SK-N-SH treated with all-trans-retinoic acid at 6 μM for 48 hours (cell line): ENCODE results near the gene BLM.

Source experiments
- ARNTL ChIP-seq: fragments of 450-650 bp; formaldehyde crosslinking; IDR thresholded peaks from 2 replicates; pipeline ENCODE4 v1.5.0; 2020; ENCODE audit warnings: low read depth, mild to moderate bottlenecking, moderate library complexity, borderline replicate concordance
- CSDC2 ChIP-seq: fragments of 250-450 bp; sonication (Bioruptor Pico); IDR thresholded peaks from 2 replicates; pipeline ENCODE4 v1.5.0; 2020; ENCODE audit warnings: mild to moderate bottlenecking, moderate library complexity
- ISL1 ChIP-seq: fragments of 250-450 bp; sonication (Bioruptor Pico); IDR thresholded peaks from 2 replicates; pipeline ENCODE4 v2.1.2; 2022; ENCODE audit warnings: mild to moderate bottlenecking, moderate library complexity
- RARB ChIP-seq: fragments of 250-450 bp; sonication (Bioruptor Pico); IDR thresholded peaks from 2 replicates; pipeline ENCODE4 v1.8.0; 2021; ENCODE audit warnings: mild to moderate bottlenecking, moderate library complexity
- SNAI2 ChIP-seq: fragments of 250-450 bp; sonication (Bioruptor Pico); IDR thresholded peaks from 2 replicates; pipeline ENCODE4 v1.5.0; 2020; ENCODE audit warnings: mild to moderate bottlenecking, moderate library complexity
- ZFP3 ChIP-seq: fragments of 250-450 bp; sonication (Bioruptor Pico); IDR thresholded peaks from 2 replicates; pipeline ENCODE4 v1.5.0; 2020; ENCODE audit warnings: mild to moderate bottlenecking, moderate library complexity
- ZFP30 ChIP-seq: fragments of 450-650 bp; formaldehyde crosslinking; IDR thresholded peaks from 2 replicates; pipeline ENCODE4 v1.5.0; 2022; ENCODE audit warnings: mild to moderate bottlenecking, moderate library complexity
- ZNF565 ChIP-seq: fragments of 450-650 bp; formaldehyde crosslinking; conservative IDR thresholded peaks from 2 replicates; pipeline ENCODE4 v1.5.0; 2020; ENCODE audit warnings: low read depth, mild to moderate bottlenecking, moderate library complexity
- TF ChIP-seq, protein P1 (sequence below): fragments of 250-450 bp; sonication (Bioruptor Pico); IDR thresholded peaks from 2 replicates; pipeline ENCODE4 v1.5.1; 2021; ENCODE audit warnings: mild to moderate bottlenecking, moderate library complexity
- TF ChIP-seq, protein P2 (sequence below): fragments of 250-450 bp; sonication (Bioruptor Pico); IDR thresholded peaks from 2 replicates; pipeline ENCODE4 v1.5.0; 2020; ENCODE audit warnings: mild to moderate bottlenecking, moderate library complexity
- TF ChIP-seq, protein P3 (sequence below): fragments of 250-450 bp; sonication (Bioruptor Pico); IDR thresholded peaks from 2 replicates; pipeline ENCODE4 v1.8.0; 2020; ENCODE audit warnings: mild to moderate bottlenecking, moderate library complexity, borderline replicate concordance

DNA sequence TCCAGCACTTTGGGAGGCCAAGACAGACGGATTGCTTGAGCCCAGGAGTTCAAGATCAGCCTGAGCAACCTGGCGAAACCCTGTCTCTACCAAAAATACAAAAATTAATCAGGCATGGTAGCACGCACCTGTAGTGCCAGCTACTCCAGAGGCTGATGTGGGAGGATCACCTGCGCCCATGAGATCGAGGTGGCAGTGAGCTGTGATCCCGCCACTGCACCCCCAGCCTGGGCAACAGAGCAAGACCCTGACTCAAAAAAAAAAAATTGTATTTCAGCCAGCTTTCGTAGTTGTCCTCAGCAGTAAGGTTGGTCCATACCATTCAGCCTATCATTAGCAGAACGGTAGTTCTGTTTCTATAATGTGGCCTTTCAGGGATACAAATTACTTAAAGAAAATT, 84.7 kb downstream of the BLM start:
- TF ChIP-seq ZFP30 (CRISPR knock-in tag) (no peak), SNAI2 (CRISPR knock-in tag) (no peak), RARB (CRISPR knock-in tag) (no peak), ARNTL (CRISPR knock-in tag) (no peak), ISL1 (CRISPR knock-in tag) (no peak), CSDC2 (no peak), ZFP3 (CRISPR knock-in tag) (no peak), ZNF565 (no peak)
- TF ChIP-seq, protein P1, sequence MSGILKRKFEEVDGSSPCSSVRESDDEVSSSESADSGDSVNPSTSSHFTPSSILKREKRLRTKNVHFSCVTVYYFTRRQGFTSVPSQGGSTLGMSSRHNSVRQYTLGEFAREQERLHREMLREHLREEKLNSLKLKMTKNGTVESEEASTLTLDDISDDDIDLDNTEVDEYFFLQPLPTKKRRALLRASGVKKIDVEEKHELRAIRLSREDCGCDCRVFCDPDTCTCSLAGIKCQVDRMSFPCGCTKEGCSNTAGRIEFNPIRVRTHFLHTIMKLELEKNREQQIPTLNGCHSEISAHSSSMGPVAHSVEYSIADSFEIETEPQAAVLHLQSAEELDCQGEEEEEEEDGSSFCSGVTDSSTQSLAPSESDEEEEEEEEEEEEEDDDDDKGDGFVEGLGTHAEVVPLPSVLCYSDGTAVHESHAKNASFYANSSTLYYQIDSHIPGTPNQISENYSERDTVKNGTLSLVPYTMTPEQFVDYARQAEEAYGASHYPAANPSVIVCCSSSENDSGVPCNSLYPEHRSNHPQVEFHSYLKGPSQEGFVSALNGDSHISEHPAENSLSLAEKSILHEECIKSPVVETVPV (CRISPR knock-in tag), result no peak
- TF ChIP-seq, protein P2, sequence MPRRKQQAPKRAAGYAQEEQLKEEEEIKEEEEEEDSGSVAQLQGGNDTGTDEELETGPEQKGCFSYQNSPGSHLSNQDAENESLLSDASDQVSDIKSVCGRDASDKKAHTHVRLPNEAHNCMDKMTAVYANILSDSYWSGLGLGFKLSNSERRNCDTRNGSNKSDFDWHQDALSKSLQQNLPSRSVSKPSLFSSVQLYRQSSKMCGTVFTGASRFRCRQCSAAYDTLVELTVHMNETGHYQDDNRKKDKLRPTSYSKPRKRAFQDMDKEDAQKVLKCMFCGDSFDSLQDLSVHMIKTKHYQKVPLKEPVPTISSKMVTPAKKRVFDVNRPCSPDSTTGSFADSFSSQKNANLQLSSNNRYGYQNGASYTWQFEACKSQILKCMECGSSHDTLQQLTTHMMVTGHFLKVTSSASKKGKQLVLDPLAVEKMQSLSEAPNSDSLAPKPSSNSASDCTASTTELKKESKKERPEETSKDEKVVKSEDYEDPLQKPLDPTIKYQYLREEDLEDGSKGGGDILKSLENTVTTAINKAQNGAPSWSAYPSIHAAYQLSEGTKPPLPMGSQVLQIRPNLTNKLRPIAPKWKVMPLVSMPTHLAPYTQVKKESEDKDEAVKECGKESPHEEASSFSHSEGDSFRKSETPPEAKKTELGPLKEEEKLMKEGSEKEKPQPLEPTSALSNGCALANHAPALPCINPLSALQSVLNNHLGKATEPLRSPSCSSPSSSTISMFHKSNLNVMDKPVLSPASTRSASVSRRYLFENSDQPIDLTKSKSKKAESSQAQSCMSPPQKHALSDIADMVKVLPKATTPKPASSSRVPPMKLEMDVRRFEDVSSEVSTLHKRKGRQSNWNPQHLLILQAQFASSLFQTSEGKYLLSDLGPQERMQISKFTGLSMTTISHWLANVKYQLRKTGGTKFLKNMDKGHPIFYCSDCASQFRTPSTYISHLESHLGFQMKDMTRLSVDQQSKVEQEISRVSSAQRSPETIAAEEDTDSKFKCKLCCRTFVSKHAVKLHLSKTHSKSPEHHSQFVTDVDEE, result no peak
- TF ChIP-seq, protein P3, sequence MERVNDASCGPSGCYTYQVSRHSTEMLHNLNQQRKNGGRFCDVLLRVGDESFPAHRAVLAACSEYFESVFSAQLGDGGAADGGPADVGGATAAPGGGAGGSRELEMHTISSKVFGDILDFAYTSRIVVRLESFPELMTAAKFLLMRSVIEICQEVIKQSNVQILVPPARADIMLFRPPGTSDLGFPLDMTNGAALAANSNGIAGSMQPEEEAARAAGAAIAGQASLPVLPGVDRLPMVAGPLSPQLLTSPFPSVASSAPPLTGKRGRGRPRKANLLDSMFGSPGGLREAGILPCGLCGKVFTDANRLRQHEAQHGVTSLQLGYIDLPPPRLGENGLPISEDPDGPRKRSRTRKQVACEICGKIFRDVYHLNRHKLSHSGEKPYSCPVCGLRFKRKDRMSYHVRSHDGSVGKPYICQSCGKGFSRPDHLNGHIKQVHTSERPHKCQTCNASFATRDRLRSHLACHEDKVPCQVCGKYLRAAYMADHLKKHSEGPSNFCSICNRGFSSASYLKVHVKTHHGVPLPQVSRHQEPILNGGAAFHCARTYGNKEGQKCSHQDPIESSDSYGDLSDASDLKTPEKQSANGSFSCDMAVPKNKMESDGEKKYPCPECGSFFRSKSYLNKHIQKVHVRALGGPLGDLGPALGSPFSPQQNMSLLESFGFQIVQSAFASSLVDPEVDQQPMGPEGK (CRISPR knock-in tag), result no peak
